Activated T-cell treated with anti-CD3 and anti-CD28 coated beads for 4 hours (primary cell): ENCODE measurements around the gene MYH14.

Experiments
- DNase-seq: peaks from one replicate; pipeline ENCODE4 v3.0.0-alpha.2; 2020

Gene MYH14

DNA sequence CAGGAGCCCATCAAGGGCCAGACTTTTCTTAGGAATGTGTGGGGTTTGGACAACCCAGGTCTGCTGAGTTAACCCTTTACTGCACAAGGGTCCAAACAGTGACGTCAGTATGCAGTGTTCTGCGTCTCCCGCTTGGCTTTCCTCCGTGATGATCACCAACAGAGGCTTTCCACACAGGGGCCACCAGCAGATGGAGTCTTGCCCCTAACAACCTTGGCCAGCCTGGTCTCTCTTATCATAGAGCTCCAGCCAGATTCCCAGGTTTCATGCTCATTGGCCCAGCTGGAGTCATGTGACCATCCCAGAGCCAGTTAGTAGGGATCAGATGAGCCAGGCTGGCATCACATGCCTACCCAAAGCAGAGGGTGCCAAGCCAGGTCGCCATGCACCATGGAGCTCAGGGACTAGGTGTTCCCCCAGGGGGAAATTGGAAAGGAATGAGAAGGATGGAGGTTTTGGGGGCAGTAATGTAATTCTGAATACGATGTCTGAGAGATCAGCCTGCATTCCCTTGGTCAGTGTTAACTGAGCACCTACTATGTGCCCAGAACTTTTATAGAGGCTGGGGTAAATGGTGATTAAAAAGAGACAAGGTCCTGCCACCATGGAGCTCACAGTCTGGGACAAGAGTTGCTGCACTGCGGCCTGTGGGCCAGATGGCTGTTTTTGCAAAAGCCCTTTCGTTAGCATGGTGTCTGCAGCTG, 61.2 kb downstream of the MYH14 start:
- no peak for DNase-seq

DNA sequence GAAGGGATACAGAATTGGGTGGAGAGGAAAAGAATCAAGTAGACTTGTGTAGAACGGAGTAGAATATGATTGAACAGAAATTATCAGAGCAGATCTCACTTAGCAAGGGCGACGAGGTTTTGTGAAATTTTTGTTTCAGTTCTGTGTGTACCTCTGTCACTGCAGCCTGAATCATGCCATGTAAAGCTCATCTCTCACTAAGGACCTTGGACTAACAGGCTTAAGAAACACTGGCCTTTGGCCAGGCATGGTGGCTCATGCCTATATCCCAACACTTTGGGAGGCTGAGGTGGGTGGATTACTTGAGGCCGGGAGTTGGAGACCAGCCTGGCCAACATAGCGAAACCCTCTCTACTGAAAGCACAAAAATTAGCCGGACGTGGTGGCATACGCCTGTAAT, 62.6 kb downstream of the MYH14 start:
- DNase-seq, result no peak

DNA sequence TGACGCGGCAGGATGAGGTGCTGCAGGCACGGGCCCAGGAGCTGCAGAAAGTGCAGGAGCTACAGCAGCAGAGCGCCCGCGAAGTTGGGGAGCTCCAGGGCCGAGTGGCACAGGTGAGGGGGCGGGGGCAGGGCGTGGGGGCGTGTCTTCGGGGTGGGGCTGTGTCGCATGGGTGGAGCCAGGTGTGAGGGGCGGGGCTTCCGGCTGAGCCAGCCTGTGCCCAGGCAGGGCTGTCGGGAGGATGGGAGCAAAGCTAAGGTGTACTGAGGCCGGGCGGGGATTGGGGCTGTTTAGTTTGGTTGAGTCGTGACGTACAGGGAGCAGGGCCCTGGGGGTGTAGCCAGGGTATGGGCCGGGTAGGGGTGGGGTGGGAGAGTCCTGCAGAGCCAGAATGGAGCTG, 63.5 kb downstream of the MYH14 start:
- peak; percentile 17 for DNase-seq

DNA sequence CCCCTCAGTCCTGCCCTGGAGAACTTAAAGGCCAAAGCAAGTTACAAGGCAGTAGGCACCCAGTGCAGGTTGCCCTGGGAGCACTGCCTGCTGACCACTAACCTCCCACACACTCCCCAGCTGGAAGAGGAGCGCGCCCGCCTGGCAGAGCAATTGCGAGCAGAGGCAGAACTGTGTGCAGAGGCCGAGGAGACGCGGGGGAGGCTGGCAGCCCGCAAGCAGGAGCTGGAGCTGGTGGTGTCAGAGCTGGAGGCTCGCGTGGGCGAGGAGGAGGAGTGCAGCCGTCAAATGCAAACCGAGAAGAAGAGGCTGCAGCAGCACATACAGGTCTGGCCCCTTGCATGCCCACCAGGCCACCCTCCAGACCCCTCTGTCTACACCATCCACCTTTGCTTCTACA, 64.6 kb downstream of the MYH14 start:
- DNase-seq, result no peak

DNA sequence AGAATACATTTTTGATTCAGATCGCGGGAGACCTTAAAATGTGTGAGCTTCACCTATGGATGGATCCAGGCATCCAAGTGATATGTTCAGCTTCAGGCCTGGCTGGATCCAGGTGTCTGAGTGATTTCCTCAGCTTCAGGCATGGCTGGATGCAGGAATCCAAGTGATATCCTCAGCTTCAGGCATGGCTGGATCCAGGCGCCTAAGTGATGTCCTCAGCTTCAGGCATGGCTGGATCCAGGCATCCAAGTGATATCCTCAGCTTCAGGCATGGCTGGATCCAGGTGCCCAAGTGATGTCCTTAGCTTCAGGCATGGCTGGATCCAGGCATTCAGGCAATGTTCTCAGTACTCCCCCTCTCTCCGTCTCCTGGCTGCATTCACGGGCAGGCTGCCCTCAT, 65.1 kb downstream of the MYH14 start:
- no peak for DNase-seq

DNA sequence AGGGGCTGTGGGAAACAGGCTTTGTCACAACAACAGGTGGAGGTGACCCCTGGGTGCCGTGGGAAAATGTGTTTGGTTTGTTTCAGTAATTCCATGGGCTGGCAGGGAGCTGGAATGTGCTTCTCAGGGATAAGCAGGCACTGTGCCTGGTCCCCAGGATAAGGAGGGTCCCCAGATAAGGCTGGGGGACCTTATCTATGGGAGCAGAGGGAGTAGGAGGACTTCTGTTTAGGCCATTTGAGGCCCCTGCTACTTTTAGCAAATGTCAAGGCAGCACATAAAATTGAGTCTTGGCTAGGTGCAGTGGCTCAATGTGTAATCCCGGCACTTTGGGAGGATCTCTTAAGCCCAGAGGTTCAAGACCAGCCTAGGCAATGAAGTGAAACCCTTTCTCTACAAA, 66.2 kb downstream of the MYH14 start:
- no peak for DNase-seq

DNA sequence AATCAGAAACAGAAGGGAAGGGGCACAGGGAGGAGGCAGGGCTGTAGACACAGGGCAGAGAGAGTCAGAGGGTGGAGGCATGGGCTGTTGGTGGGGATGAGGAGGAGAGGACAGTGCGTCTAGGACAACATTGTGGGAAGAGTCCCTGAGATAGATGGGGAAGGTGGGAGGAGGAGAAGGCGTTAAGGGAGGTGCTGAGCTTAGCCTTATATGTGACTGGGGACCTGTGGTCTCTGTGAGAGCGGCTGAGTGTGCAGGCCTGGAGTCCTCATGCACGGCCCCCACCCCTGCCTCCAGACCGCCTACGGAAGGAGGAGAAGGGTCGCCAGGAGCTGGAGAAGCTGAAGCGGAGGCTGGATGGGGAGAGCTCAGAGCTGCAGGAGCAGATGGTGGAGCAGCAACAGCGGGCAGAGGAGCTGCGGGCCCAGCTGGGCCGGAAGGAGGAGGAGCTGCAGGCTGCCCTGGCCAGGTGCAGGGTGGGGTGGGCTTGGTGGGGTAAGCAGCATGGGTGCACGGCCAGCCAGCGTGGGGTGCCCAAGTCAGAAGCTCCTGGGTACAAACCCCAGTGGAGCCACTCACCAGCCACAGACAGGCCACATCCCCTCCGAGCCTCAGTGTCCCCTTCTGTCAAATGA, 69.0 kb downstream of the MYH14 start:
- no peak for DNase-seq

DNA sequence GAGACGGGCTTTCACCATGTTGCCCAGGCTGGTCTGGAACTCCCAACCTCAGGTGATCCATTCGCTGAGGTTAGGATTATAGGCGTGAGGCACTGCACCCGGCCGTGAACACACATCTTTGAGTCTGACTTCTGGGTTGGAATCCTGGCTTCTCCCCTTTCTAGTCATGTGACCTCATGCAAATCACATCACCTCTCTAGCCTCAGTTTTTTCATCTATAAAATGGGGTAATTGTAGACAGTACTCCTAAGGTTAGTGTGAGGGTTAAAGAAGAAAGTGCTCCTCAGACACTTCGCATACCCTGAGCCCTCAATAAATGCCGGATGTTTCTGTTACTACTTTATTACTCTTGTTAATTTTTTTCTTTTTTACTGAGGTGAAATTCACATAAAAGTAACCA, 70.4 kb downstream of the MYH14 start:
- no peak for DNase-seq

DNA sequence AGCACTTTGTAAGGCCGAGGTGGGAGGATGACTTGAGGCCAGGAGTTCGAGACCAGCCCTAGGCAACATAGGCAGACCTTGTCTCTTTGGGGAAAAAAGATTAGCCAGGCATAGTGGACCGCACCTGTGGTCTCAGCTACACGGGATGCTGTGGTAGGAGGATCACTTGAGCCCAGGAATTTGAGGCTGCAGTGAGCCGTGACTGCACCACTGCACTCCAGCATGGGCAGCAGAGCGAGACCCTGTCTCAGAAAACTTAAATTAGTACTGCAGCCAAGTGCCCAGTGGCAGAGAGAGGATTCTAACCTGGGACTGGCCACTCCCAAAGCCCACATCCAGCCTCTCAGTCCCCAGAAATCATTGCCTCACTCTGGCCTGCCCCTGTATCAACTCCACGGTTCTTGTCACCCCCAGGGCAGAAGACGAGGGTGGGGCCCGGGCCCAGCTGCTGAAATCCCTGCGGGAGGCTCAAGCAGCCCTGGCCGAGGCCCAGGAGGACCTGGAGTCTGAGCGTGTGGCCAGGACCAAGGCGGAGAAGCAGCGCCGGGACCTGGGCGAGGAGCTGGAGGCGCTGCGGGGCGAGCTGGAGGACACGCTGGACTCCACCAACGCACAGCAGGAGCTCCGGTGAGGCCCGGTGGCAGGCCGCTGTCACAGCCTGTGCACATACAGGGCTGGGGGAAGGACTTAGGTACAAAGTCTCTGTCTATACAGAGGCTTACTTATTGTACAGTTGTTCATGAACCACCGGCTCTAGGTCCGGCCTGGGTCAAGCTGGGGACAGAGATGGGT, 72.4 kb downstream of the MYH14 start:
- DNase-seq, result no peak

DNA sequence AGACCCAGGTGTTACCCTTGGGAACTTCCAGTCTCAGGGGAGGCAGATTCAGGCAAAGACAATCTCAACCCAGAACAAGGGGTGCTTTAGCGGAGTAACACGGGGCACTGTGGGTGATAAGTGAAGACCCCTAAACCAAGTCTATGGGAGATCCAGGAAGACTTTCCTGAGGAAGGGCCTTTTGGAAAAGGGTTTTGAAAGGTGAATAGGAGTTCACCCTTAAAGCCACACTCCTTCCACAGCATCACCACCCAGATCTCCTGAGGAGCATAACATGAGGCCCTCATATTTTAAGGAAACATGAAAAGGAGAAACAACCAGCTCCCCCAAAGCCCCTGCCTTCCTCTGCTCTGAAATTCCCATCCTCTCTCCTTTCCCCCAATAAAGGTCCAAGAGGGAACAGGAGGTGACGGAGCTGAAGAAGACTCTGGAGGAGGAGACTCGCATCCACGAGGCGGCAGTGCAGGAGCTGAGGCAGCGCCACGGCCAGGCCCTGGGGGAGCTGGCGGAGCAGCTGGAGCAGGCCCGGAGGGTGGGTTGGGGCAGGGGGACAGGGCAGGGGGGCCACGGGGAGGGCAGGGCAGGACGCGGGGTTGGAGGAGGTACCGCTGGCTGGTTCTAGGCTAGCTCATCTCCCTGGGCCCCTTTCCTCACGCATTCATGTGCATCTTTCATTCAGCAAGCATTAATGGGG, 73.1 kb downstream of the MYH14 start:
- no peak for DNase-seq

DNA sequence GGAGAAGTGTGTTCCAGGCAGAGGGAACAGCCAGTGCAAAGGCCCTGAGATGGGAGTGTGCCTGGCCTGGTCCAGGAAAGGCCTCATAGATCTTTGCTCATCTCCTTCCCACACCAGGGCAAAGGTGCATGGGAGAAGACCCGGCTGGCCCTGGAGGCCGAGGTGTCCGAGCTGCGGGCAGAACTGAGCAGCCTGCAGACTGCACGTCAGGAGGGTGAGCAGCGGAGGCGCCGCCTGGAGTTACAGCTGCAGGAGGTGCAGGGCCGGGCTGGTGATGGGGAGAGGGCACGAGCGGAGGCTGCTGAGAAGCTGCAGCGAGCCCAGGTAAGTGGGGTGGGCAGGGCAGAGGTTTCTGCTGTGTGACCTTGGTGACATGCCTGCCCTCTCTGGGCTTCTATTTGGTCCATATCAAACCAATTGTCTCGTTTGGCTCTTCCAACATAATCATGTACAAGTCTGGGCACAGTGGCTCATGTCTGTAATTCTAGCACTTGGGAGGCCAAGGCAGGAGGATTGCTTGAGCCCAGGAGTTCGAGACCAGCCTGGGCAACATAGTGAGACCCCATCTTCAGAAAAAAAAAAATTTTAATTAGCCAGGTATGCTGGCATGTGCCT, 74.7 kb downstream of the MYH14 start:
- DNase-seq, result no peak

DNA sequence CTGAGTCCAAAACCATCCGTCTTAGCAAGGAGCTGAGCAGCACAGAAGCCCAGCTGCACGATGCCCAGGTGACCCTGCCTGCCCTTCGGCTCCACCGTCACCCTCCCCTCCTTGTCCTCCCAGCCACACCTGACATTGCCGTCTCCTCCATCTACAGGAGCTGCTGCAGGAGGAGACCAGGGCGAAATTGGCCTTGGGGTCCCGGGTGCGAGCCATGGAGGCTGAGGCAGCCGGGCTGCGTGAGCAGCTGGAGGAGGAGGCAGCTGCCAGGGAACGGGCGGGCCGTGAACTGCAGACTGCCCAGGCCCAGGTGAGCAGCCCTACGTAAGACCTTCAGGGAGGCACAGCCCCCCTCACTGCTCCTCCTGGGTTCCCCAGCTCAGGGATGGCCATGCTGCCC, 76.7 kb downstream of the MYH14 start:
- no peak for DNase-seq

DNA sequence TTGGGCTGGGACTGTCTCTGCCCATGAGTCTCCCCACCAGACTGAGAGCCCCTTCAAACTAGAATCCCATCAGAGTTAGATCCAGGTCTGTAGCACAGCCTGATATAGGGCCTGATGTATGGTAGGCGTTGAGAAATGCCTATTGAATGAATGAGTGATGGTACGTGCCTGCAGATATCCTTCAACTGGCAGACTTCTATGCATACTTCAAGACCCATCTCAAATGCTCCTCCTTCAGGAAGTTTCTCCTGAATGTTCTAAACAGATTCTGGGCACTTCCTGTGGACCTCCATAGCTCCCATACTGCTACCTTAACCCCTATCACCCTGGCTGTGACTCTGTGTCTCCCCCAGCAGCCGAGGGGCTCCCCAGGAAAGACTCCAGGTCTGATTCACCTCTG, 77.6 kb downstream of the MYH14 start:
- no peak for DNase-seq

DNA sequence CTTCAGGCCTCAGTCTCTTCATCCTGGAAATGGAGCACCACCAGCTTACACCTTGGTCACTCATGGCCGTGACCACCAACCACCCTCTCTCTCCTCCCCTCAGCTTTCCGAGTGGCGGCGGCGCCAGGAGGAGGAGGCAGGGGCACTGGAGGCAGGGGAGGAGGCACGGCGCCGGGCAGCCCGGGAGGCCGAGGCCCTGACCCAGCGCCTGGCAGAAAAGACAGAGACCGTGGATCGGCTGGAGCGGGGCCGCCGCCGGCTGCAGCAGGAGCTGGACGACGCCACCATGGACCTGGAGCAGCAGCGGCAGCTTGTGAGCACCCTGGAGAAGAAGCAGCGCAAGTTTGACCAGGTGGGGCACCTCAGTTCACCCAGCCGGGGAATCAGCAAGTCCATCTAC, 78.1 kb downstream of the MYH14 start:
- no peak for DNase-seq

DNA sequence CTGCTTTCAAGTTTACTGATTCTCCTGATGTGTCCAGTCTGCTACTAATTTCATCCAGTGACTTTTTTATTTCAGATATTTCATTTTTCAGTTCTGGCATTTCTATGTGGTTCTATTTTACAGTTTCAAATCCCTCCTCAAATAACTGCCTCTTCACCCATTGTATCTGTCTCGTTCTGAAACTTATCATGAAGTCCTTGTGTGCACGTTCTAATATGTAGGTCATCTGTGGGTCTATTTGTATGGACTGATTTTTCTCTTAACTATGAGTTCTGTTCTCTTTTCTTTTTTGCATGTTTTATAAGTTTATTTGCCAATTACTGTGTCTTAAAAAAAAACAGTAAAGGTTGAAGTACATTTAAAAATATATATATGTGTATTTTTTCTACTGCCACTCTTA, 82.4 kb downstream of the MYH14 start:
- no peak for DNase-seq

DNA sequence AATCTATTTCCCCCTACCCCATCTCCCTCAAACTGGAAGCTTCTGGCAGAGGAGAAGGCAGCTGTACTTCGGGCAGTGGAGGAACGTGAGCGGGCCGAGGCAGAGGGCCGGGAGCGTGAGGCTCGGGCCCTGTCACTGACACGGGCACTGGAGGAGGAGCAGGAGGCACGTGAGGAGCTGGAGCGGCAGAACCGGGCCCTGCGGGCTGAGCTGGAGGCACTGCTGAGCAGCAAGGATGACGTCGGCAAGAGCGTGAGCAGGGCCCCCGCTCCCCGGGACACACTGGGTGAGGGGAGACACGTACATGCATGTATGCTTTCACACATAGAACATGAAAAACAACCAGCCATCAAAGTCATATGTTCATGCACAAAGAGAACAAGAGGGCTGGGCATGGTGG, 83.0 kb downstream of the MYH14 start:
- DNase-seq, result no peak

DNA sequence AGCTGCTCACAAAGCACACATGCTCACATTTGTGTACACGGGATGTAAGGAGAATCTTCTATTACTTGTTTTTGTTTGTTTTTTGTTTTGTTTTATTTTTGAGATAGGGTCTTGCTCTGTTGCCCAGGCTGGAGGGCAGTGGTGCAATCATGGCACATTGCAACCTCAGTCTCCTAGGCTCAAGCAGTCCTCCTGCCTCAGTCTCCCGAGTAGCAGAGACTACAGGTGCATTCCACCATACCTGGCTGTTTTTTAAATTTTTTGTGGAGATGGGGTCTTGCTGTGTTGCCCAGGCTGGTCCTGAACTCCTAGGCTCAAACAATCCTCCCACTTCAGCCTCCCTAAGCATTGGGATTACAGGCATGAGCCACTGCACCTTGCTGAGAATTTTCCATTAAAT, 83.9 kb downstream of the MYH14 start:
- no peak for DNase-seq

DNA sequence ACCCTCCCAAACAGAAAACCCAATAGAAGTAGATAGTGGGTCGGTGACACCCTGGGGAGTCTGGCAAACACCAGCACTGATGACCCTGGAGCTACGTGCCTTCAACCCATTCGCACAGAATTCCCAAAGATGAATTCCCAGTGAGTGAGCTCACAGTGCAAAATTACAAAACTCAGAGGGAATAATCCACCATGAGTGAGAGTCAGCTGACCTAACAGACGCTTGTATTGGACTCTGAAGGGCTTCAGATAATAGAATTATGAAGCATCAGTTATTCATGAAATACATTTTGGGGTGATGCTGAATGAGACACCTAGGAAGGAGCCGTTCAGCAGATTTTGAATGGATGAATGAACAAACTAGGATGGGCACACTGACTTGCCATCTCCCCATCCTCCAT, 85.5 kb downstream of the MYH14 start:
- DNase-seq, result no peak

DNA sequence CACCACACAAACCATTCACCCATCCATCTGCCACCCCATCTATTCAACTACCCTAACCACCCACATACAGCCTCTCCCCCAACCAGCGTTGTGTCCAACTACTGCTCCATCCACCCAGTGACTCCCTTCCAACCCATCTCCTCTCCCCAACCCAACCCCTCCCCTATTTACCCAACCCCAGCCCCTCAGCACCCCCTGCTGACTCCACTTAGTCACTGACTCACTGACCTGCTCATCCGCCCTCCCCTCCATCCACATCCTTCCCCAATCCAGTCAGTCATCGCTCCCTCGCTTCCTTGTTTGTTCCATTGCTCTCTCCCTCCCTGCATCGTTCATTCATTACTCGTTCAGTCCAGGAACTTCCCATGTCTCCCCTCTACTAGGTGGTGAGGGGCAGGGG, 86.6 kb downstream of the MYH14 start:
- no peak for DNase-seq

DNA sequence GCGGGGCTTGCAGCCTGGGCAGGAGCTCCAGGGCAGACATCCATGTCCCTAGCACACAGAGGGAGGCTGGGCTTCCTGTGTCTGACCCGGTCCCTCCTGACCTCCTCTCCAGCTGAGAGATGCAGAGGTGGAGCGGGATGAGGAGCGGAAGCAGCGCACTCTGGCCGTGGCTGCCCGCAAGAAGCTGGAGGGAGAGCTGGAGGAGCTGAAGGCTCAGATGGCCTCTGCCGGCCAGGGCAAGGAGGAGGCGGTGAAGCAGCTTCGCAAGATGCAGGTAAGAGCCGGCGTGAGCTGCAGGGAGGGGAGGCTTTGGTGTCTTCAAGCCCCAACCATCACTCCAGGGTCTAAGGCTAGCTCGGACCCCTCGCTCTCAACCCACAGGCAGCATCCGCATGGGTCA, 87.4 kb downstream of the MYH14 start:
- no peak for DNase-seq

DNA sequence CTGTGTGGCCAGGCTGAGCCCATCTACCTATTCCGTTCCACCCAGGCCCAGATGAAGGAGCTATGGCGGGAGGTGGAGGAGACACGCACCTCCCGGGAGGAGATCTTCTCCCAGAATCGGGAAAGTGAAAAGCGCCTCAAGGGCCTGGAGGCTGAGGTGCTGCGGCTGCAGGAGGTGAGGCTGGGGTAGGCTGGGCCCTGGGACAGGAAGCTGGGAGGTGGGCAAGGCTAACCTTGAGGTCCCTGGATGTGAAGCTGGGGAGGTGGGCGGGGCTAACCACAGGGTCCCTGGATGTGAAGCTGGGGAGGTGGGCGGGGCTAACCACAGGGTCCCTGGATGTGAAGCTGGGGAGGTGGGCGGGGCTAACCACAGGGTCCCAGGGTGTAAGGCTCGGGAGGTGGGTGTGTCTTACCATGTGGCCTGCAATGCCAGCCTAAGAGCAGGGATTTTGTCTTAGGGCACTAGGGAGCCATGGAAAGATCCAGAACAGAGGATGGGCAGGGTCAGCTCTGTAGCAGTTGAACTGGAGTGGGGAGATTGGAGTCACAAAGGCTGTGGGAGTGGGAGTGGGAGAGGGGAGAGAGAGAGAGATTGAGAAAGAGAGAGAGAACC, 88.9 kb downstream of the MYH14 start:
- DNase-seq, result no peak

DNA sequence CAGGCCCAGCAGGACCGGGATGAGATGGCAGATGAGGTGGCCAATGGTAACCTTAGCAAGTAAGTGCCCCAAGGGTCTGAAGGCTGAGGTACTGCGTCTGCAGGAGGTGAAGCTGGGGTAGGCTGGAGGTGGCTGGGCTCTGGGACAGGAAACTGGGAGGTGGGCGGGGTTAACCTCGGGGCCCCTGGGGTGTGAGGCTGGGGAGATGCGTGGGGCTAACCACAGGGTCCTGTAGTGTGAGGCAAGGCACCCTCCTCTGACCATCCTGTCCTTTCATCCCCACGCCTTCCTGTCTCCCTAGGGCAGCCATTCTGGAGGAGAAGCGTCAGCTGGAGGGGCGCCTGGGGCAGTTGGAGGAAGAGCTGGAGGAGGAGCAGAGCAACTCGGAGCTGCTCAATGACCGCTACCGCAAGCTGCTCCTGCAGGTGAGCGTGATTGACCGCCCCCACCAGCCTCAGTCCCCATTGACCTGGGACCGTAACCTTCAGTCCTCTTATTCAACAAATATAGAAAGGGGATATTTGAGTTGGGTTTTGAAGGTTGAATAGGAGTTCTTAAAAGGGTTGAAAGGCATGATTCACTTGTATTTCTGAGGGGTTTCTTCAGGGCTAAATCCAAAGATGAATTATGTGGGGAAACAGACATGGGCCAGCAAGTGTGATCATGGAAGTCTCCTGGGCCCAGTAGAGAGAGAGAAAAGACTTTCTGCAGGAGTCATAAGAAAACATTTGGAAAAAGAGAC, 90.0 kb downstream of the MYH14 start:
- no peak for DNase-seq
